Left ventricle myocardium inferior (tissue), 1 donor: ENCODE results near the gene SMAD5. TPM values are rescaled to one million over a fixed set of nuclear protein-coding genes. Genes with fewer than 3 reads are reported as not detected.

Source experiments
- DNase-seq: peaks from one replicate; pipeline ENCODE4 v3.0.0-alpha.2; 2020
- H3K27ac ChIP-seq: fragments of 200-600 bp; replicated peaks from 2 replicates; pipeline ENCODE4 v1.8.0; 2021
- H3K27me3 ChIP-seq: fragments of 200-600 bp; 2 replicates; pipeline ENCODE4 v1.8.0; 2021; ENCODE audit warnings: low read depth
- H3K36me3 ChIP-seq: fragments of 200-600 bp; 2 replicates; pipeline ENCODE4 v1.8.0; 2021
- H3K4me1 ChIP-seq: fragments of 200-600 bp; 2 replicates; pipeline ENCODE4 v1.8.0; 2021
- H3K4me3 ChIP-seq: fragments of 200-600 bp; 2 replicates; pipeline ENCODE4 v1.8.0; 2021; ENCODE audit warnings: mild to moderate bottlenecking, moderate library complexity
- H3K9me3 ChIP-seq: fragments of 200-600 bp; replicated peaks from 2 replicates; pipeline ENCODE4 v1.8.0; 2021
- CTCF ChIP-seq: fragments of 200-600 bp; IDR thresholded peaks from 2 replicates; pipeline ENCODE4 v1.8.0; 2021; ENCODE audit warnings: antibody characterized with exemption, mild to moderate bottlenecking, borderline replicate concordance
- intact Hi-C: fragments of 100-400 bp; cut with micrococcal nuclease; formaldehyde crosslinking; loops from one replicate; pipeline ENCODE4 v1.11.0; 2022
- total RNA-seq: library from RNA; stranded (reverse); fragmentation: NEBNext Ultra II Directional; extraction: Animal tissue kit (Norgen Biotek cat#: 25700); gene quantifications from one replicate; pipeline ENCODE4 v1.2.1, GENCODE V29; 2021
- donor health status: DM: no; HTN: yes; CAD: no; lungs with severe emphysema.

SMAD5 gene
- total RNA-seq, 1 donor from 2014 or later: 34.8 TPM

DNA sequence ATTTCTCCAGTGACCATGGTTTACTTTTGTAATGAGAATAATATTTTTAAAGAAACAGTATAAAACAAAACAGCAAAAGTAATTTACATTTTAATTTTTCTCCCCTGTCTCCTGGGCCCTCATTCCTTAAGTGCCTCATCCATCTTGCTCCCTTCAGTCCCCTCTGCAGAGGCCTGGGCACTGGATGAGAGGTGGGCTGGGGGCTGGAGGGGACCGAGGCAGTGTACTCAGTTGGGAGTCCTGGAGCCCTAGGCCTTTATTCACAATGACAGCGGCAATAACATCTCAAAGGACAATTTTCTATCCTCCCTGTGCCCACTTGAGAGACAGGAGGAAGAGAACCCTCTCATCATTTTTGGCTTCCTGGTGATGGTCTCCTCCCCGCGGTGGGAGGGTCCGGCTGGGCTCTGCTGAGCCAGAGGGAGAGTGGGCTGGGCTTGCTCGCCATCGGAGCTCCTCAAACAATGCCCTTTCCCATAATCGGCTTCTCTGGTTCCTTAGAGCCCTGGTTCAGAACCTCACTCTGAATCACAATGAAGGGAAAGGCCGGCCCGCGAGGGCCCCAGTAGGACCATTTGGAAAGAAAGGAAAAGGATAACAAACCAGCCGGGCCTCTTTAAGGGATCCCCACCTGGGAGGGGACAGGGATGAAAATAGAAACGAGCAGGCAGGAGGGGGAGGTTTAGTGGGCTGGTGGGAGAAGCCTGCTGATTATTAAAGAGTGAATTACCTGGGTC lies 70.0 kb downstream of the SMAD5 start:
- intact Hi-C loops: no loop called here
- TF ChIP-seq CTCF: no peak
- H3K9me3 ChIP-seq: peaks cover 5% of the 10 kb centered on the region

GRCh38 chr5:136203303-136203922 lies 70.8 kb downstream of the SMAD5 start:
- H3K27me3 ChIP-seq: peaks cover 80% of the 10 kb centered on the region
- no peak overlapping the region for H3K27ac ChIP-seq
- H3K4me3 ChIP-seq: no peak overlapping the region
- no peaks in the 10 kb centered on the region for H3K4me1 ChIP-seq
- no peak for DNase-seq
- intact Hi-C loops: no loop called here
- TF ChIP-seq CTCF: no peak
- no peaks in the 10 kb centered on the region for H3K36me3 ChIP-seq
- peaks cover 5% of the 10 kb centered on the region for H3K9me3 ChIP-seq

More for the DNA sequence above, 70.0 kb downstream of the SMAD5 start:
- Histone ChIP-seq H3K4me3 (no peak overlapping the region), H3K27me3 (peaks cover 87% of the 10 kb centered on the region), H3K27ac (no peak overlapping the region), H3K36me3 (no peaks in the 10 kb centered on the region), H3K4me1 (no peaks in the 10 kb centered on the region)
- DNase-seq: no peak

DNA sequence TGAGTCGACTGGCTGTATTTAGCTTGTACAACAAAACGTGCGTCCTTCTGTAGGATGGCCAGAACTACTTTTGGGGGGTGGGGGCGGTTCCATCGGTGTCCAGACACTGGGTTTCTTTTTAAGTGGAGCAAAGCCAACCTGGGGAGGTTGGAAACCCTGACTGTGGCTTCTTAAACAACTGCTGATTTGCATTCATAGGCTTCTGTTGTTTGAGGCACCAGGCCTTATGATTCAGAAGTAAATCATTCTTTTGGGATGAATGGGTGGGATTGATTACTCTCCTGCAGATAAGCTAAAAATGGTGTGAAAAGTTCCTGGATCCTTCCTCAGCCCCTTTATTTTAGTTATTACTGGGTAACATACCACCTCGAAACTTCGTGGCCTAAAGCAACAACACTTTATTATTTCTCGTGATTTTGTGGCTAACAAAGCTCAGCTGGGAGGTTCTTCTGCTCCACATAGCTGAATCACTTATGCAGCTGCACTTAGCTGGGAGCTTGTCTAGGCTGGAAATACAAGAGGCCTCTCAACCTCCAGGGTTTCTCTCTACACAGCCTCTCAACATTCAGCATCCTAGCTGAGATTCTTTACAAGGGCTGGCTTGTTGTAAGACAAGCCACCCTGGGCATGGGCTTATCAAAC lies 72.5 kb downstream of the SMAD5 start:
- no peaks in the 10 kb centered on the region for H3K4me1 ChIP-seq
- H3K27me3 ChIP-seq: peaks cover 78% of the 10 kb centered on the region
- intact Hi-C loops: no loop called here
- no peaks in the 10 kb centered on the region for H3K36me3 ChIP-seq
- TF ChIP-seq CTCF: no peak
- H3K27ac ChIP-seq: no peak overlapping the region
- peaks cover 5% of the 10 kb centered on the region for H3K9me3 ChIP-seq
- no peak overlapping the region for H3K4me3 ChIP-seq
- DNase-seq: no peak

DNA sequence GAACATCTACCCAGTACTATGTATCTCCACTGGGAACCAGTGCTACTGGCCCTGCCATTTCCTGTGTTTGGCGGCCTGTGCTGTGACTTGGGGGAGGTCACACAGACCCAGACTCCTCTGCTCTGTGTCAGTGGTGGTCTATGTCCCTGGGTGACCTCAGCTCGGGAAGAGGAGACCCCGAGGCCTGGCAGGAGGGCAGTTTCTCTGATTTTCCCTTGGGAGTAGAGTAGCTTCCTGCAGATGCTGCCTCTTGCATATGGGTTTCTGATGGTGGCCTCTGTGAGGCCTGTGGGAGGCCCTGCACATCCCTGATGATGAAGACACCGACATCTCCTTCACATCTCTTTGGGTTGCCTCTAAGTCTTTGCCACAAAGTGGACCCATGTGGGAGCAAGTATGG lies 73.3 kb downstream of the SMAD5 start:
- intact Hi-C loops: no loop called here
- TF ChIP-seq CTCF: no peak

DNA sequence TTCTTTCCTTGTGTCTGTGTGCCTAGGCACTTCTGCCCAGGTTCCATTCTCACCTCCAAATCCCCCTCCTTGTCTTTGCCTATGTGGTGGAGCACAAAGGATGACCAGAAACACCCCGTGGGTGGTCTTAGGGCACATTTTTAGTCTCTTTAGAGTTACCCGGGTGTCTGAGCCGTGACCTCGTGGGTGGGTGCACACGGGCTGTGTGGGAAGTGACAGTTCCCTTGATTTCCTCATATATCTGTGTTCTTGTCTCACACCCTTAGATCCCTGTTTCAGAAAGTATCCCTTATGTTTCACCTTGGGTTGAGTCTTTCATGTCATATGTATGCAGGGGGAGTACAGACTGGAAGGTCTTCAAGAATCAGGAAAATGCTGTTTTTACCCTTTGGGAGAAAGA lies 73.7 kb downstream of the SMAD5 start:
- DNase-seq: no peak
- H3K36me3 ChIP-seq: no peaks in the 10 kb centered on the region
- H3K4me3 ChIP-seq: no peak overlapping the region
- intact Hi-C loops: no loop called here
- TF ChIP-seq CTCF: no peak
- peaks cover 5% of the 10 kb centered on the region for H3K9me3 ChIP-seq
- peaks cover 75% of the 10 kb centered on the region for H3K27me3 ChIP-seq
- no peaks in the 10 kb centered on the region for H3K4me1 ChIP-seq
- no peak overlapping the region for H3K27ac ChIP-seq

More for the DNA sequence above, 73.3 kb downstream of the SMAD5 start:
- peaks cover 76% of the 10 kb centered on the region for H3K27me3 ChIP-seq
- H3K4me1 ChIP-seq: no peaks in the 10 kb centered on the region
- no peaks in the 10 kb centered on the region for H3K36me3 ChIP-seq
- H3K27ac ChIP-seq: no peak overlapping the region
- H3K9me3 ChIP-seq: peaks cover 5% of the 10 kb centered on the region
- no peak overlapping the region for H3K4me3 ChIP-seq
- DNase-seq: no peak
